ENCODE measurements around the gene CCR2.

Gene CCR2

DNA sequence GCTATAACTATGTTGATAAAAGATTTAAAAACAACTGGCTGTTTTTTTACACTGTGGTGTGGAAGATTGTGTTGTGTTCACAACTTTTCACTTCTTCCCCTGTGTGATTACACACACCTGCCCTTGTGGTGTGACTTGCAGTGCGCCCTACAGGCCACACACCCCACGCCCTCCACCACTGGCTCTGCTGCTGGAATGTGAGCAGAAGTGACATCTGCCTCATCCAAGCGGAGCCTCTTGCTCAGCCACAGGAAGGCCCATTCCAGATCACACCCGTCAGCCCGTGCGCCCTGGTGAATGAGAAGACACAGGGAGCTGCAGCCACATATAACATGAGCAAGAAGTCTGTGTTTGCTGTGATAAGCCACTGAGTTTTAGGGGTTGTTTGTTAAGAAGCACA lies 7.0 kb downstream of the CCR2 start (continued):
- TF ChIP-seq, protein P1, sequence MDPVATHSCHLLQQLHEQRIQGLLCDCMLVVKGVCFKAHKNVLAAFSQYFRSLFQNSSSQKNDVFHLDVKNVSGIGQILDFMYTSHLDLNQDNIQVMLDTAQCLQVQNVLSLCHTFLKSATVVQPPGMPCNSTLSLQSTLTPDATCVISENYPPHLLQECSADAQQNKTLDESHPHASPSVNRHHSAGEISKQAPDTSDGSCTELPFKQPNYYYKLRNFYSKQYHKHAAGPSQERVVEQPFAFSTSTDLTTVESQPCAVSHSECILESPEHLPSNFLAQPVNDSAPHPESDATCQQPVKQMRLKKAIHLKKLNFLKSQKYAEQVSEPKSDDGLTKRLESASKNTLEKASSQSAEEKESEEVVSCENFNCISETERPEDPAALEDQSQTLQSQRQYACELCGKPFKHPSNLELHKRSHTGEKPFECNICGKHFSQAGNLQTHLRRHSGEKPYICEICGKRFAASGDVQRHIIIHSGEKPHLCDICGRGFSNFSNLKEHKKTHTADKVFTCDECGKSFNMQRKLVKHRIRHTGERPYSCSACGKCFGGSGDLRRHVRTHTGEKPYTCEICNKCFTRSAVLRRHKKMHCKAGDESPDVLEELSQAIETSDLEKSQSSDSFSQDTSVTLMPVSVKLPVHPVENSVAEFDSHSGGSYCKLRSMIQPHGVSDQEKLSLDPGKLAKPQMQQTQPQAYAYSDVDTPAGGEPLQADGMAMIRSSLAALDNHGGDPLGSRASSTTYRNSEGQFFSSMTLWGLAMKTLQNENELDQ (tag by site-specific recombination; IDR thresholded peaks at IDR 0.05; ENCODE audit: low read depth) = no peak
- TF ChIP-seq MYNN (tag by site-specific recombination; IDR thresholded peaks at IDR 0.05; ENCODE audit: borderline replicate concordance) (no peak), KLF8 (tag by site-specific recombination; IDR thresholded peaks at IDR 0.05) (no peak), ZNF184 (tag by site-specific recombination; IDR thresholded peaks at IDR 0.05) (no peak), ZNF157 (tag by site-specific recombination; IDR thresholded peaks at IDR 0.05) (no peak), ZNF768 (tag by site-specific recombination; IDR thresholded peaks at IDR 0.05) (no peak), ZNF155 (tag by site-specific recombination; IDR thresholded peaks at IDR 0.05) (no peak), FEZF1 (tag by site-specific recombination; IDR thresholded peaks at IDR 0.05) (no peak), ZNF24 (tag by site-specific recombination; IDR thresholded peaks at IDR 0.05) (no peak), ZSCAN23 (tag by site-specific recombination; IDR thresholded peaks at IDR 0.05) (no peak), ZNF521 (tag by site-specific recombination; IDR thresholded peaks at IDR 0.05) (no peak)
- TF ChIP-seq, protein P2, sequence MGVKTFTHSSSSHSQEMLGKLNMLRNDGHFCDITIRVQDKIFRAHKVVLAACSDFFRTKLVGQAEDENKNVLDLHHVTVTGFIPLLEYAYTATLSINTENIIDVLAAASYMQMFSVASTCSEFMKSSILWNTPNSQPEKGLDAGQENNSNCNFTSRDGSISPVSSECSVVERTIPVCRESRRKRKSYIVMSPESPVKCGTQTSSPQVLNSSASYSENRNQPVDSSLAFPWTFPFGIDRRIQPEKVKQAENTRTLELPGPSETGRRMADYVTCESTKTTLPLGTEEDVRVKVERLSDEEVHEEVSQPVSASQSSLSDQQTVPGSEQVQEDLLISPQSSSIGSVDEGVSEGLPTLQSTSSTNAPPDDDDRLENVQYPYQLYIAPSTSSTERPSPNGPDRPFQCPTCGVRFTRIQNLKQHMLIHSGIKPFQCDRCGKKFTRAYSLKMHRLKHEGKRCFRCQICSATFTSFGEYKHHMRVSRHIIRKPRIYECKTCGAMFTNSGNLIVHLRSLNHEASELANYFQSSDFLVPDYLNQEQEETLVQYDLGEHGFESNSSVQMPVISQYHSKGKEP (tag by site-specific recombination; IDR thresholded peaks at IDR 0.05) = no peak
- TF ChIP-seq, protein P3, sequence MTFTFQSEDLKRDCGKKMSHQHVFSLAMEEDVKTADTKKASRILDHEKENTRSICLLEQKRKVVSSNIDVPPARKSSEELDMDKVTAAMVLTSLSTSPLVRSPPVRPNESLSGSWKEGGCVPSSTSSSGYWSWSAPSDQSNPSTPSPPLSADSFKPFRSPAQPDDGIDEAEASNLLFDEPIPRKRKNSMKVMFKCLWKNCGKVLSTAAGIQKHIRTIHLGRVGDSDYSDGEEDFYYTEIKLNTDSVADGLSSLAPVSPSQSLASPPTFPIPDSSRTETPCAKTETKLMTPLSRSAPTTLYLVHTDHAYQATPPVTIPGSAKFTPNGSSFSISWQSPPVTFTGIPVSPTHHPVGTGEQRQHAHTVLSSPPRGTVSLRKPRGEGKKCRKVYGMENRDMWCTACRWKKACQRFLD (tag by site-specific recombination; IDR thresholded peaks at IDR 0.05) = no peak

DNA sequence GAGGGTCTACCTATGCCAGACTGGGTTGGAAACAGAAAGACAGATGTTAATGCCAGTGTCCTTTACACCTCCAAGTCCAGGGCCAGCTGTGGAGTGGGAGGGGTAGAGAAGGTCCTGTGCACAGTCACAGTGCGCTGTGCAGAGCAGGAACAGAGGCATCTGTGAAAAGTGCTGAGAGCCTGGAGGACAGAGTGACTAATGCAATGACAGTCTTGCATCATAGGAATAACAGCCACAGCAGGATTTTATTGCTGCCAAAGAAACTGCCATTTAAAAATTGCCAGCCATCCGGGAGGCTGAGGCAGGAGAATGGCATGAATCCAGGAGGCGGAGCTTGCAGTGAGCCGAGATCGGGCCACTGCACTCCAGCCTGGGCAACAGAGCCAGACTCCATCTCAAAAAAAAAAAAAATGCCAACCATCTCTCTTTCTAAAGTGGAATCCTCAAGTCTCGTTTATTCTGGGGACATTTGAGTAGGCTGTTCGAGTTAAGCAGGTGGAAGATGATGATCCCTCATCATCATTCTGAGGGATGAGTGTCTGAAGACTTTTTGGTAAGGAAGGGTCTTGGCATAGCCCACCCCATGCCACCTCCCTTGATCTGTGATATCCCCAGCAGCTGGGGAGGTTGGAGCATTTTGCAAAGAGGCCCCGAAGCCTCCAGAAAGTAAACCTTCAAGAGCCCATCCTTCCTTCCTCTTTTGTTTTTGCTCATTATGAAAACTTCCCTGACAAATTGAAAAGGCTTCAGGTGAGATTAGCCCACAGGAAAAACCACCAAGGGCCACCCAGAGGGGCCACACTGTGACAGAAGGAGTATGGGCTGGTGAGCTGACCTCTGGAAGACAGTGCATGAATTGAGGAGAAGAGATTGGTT lies 7.7 kb downstream of the CCR2 start:
- H3K4me3 ChIP-seq (ENCODE audit: low read depth, low read length) = no peak overlapping the region
- H3K9me3 ChIP-seq (ENCODE audit: control insufficient read depth, insufficient read depth, low read depth, low read length) = no peaks in the 10 kb centered on the region
- CTCF ChIA-PET = interaction anchor here (0.6 kb wide), 1 partner anchor 198 kb away, joined by 4 read pairs; no protein-coding TSS in a partner anchor
- POLR2A ChIA-PET = no interaction called here
- no peaks in the 10 kb centered on the region for H3K4me1 ChIP-seq (ENCODE audit: control insufficient read depth, insufficient read depth, low read length)
- H3K36me3 ChIP-seq (ENCODE audit: control insufficient read depth in 2 of 2, insufficient read depth in 1 of 2, low read length in 2 of 2) = no peaks in the 10 kb centered on the region
- no peak overlapping the region for H3K27ac ChIP-seq (ENCODE audit: extremely low read depth, low read depth, low read length)
- peak; percentile 48; the same call in 1 of the 2 replicates for TF ChIP-seq ZNF335 (tag by site-specific recombination; conservative IDR thresholded peaks at IDR 0.05)
- no peak for TF ChIP-seq ZFHX2 (tag by site-specific recombination; conservative IDR thresholded peaks at IDR 0.05)
- TF ChIP-seq OVOL3 (tag by site-specific recombination; IDR thresholded peaks at IDR 0.05) = no peak
- TF ChIP-seq, protein P4, sequence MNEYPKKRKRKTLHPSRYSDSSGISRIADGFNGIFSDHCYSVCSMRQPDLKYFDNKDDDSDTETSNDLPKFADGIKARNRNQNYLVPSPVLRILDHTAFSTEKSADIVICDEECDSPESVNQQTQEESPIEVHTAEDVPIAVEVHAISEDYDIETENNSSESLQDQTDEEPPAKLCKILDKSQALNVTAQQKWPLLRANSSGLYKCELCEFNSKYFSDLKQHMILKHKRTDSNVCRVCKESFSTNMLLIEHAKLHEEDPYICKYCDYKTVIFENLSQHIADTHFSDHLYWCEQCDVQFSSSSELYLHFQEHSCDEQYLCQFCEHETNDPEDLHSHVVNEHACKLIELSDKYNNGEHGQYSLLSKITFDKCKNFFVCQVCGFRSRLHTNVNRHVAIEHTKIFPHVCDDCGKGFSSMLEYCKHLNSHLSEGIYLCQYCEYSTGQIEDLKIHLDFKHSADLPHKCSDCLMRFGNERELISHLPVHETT (tag by site-specific recombination; IDR thresholded peaks at IDR 0.05) = no peak
- TF ChIP-seq ZNF423 (tag by site-specific recombination; IDR thresholded peaks at IDR 0.05) = no peak
- TF ChIP-seq ZSCAN30 (tag by site-specific recombination; IDR thresholded peaks at IDR 0.05) = no peak
- TF ChIP-seq, protein P5, sequence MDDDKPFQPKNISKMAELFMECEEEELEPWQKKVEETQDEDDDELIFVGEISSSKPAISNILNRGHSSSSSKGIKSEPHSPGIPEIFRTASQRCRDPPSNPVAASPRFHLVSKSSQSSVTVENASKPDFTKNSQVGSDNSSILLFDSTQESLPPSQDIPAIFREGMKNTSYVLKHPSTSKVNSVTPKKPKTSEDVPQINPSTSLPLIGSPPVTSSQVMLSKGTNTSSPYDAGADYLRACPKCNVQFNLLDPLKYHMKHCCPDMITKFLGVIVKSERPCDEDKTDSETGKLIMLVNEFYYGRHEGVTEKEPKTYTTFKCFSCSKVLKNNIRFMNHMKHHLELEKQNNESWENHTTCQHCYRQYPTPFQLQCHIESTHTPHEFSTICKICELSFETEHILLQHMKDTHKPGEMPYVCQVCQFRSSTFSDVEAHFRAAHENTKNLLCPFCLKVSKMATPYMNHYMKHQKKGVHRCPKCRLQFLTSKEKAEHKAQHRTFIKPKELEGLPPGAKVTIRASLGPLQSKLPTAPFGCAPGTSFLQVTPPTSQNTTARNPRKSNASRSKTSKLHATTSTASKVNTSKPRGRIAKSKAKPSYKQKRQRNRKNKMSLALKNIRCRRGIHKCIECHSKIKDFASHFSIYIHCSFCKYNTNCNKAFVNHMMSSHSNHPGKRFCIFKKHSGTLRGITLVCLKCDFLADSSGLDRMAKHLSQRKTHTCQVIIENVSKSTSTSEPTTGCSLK (tag by site-specific recombination; IDR thresholded peaks at IDR 0.05) = no peak
- TF ChIP-seq, protein P6, sequence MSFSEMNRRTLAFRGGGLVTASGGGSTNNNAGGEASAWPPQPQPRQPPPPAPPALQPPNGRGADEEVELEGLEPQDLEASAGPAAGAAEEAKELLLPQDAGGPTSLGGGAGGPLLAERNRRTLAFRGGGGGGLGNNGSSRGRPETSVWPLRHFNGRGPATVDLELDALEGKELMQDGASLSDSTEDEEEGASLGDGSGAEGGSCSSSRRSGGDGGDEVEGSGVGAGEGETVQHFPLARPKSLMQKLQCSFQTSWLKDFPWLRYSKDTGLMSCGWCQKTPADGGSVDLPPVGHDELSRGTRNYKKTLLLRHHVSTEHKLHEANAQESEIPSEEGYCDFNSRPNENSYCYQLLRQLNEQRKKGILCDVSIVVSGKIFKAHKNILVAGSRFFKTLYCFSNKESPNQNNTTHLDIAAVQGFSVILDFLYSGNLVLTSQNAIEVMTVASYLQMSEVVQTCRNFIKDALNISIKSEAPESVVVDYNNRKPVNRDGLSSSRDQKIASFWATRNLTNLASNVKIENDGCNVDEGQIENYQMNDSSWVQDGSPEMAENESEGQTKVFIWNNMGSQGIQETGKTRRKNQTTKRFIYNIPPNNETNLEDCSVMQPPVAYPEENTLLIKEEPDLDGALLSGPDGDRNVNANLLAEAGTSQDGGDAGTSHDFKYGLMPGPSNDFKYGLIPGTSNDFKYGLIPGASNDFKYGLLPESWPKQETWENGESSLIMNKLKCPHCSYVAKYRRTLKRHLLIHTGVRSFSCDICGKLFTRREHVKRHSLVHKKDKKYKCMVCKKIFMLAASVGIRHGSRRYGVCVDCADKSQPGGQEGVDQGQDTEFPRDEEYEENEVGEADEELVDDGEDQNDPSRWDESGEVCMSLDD (tag by site-specific recombination; IDR thresholded peaks at IDR 0.05) = no peak
- no peak for TF ChIP-seq KLF1 (tag by site-specific recombination; IDR thresholded peaks at IDR 0.05)
- 0 out of 2 replicates have a peak, but pooled peaks have one; percentile 19 for TF ChIP-seq ZFP69B (tag by site-specific recombination; IDR thresholded peaks at IDR 0.05)

Measured in HEK293 (cell line).